ENCODE results near the gene MKKS. TPM values are rescaled to one million over a fixed set of nuclear protein-coding genes. Genes with fewer than 3 reads are reported as not detected.
A peak's percentile ranks its signal among the peaks of the same experiment; 100 is the strongest.

MKKS gene
- total and polyA plus RNA-seq, 9 of the 15 experiments (the other 6 are each of a cell fraction or from before 2014, with no cell fraction given): 6.8 to 26.8 (median 12.0) TPM

- Histone ChIP-seq H3K9me3 (replicated peaks; ENCODE audit: control insufficient read depth, insufficient read depth, low read depth, low read length) (no peaks in the 10 kb centered on the region), H2AFZ (ENCODE audit: low read depth, low read length) (no peak overlapping the region), H3K9ac (ENCODE audit: insufficient read depth in 1 of 2, low read depth in 2 of 2, low read length in 2 of 2) (no peak overlapping the region), H3K4me1 (replicated peaks in 1 of 2; ENCODE audit: control insufficient read depth in 2 of 2, insufficient read depth in 2 of 2, low read length in 2 of 2) (peaks cover 0 to 16% of the 10 kb centered on the region in 2 experiments; a peak in 4 of 5 replicates), H3K27ac (ENCODE audit: extremely low read depth, low read depth, low read length) (no peak overlapping the region), H3K36me3 (ENCODE audit: control insufficient read depth, insufficient read depth, low read length) (no peaks in the 10 kb centered on the region), H3K9me1 (ENCODE audit: control insufficient read depth, insufficient read depth, low read length) (no peaks in the 10 kb centered on the region), H3K27me3 (ENCODE audit: control insufficient read depth in 2 of 2, insufficient read depth in 2 of 2, low read length in 2 of 2) (no peaks in the 10 kb centered on the region), H3K4me2 (ENCODE audit: insufficient read depth, low read length) (no peak overlapping the region), H4K20me1 (replicated peaks; ENCODE audit: control insufficient read depth, insufficient read depth, low read length) (no peaks in the 10 kb centered on the region), H3K4me3 (no peak overlapping the region), H3K79me2 (ENCODE audit: control insufficient read depth, insufficient read depth, low read length) (no peaks in the 10 kb centered on the region)
- ChIA-PET CTCF (ENCODE audit: low intra/inter-chr PET ratio) (no interaction called here), POLR2A (interaction anchor here (0.5 kb wide), 1 partner anchor 635 kb away, joined by 3 read pairs; no protein-coding TSS in a partner anchor)
- WGBS (ENCODE audit: insufficient coverage, low coverage, missing lambda C conversion rate): 68% methylated on average over 2 of the region's 2 CpGs
- in situ Hi-C loops (cut with MboI): no loop called here
- FAIRE-seq (no peak), DNase-seq (ENCODE audit: extremely low read depth in 1 of 4, low spot score in 3 of 4) (peak in 1 of 4 experiments; percentile 13), ATAC-seq (peak; percentile 64)
- no TSS peak for BruUV-seq (replicated peaks)
- no peak for TF ChIP-seq SRSF1 (IDR thresholded peaks at IDR 0.05; ENCODE audit: low read depth, low read length)
- 0 out of 4 replicates have a peak, but pooled peaks of 1 of the 2 experiments have one; percentile 6 for TF ChIP-seq RAD21 (CRISPR knock-in tag; conservative IDR thresholded peaks at IDR 0.05 in 1 of 2, IDR thresholded peaks at IDR 0.05 in 1 of 2)
- peak; percentile 97 for TF ChIP-seq HMBOX1 (IDR thresholded peaks at IDR 0.05)
- no peak for TF ChIP-seq IRF1 (CRISPR knock-in tag; IDR thresholded peaks at IDR 0.05; ENCODE audit: borderline replicate concordance)
- TF ChIP-seq CHCHD3 (CRISPR knock-in tag; IDR thresholded peaks at IDR 0.05): no peak
- TF ChIP-seq CTCF (IDR thresholded peaks at IDR 0.05 in 2 of 3, conservative IDR thresholded peaks at IDR 0.05 in 1 of 3; ENCODE audit: insufficient read depth in 2 of 3, low read depth in 1 of 3, low read length in 3 of 3): 0 out of 6 replicates have a peak, but pooled peaks of 1 of the 3 experiments have one; percentile 10
- TF ChIP-seq HNRNPH1 (optimal IDR thresholded peaks at IDR 0.05; ENCODE audit: low read depth, low read length): no peak
- 0 out of 2 replicates have a peak, but pooled peaks have one; percentile 11 for TF ChIP-seq ZNF592 (IDR thresholded peaks at IDR 0.05)
- TF ChIP-seq EGR1 (conservative IDR thresholded peaks at IDR 0.05): peak; percentile 63; the same call in 1 of the 2 replicates
- TF ChIP-seq MYC (IDR thresholded peaks at IDR 0.05; ENCODE audit: low read depth, low read length): no peak
- TF ChIP-seq MYC (CRISPR knock-in tag; IDR thresholded peaks at IDR 0.05; ENCODE audit: borderline replicate concordance, low read depth): no peak
- no peak for TF ChIP-seq PRMT5 (CRISPR knock-in tag; IDR thresholded peaks at IDR 0.05)
- TF ChIP-seq GTF2F1 (IDR thresholded peaks at IDR 0.05; ENCODE audit: low read depth, low read length): no peak
- intact Hi-C loops (cut with micrococcal nuclease): loop anchor here (5.0 kb wide), 1 partner anchor 52 kb away; no protein-coding TSS in a partner anchor
Measured at GRCh38 chr20:10475225-10475624, 41.2 kb upstream of the MKKS start.
